ENCODE results near the gene FNBP1. TPM values are rescaled to one million over a fixed set of nuclear protein-coding genes. Genes with fewer than 3 reads are reported as not detected.
A peak's percentile ranks its signal among the peaks of the same experiment; 100 is the strongest.

FNBP1 gene
- total RNA-seq, 1 donor from 2014 or later: 47.1 TPM

- Histone ChIP-seq H3K27ac (no peak overlapping the region), H3K9me3 (no peaks in the 10 kb centered on the region), H3K36me3 (no peaks in the 10 kb centered on the region), H3K4me3 (no peak overlapping the region), H3K4me1 (peaks cover 41% of the 10 kb centered on the region), H3K27me3 (no peaks in the 10 kb centered on the region)
- no peak for TF ChIP-seq POLR2AphosphoS5 (IDR thresholded peaks at IDR 0.05; ENCODE audit: insufficient read depth in 1 of 2, low read depth in 1 of 2)
- TF ChIP-seq POLR2A (IDR thresholded peaks at IDR 0.05): no peak
- TF ChIP-seq CTCF (IDR thresholded peaks at IDR 0.05): no peak
- intact Hi-C loops (cut with DNase I): no loop called here
- no peak for DNase-seq (ENCODE audit: extremely low spot score in 2 of 2)
Observed at GRCh38 chr9:130049431-130050210, 6.6 kb upstream of the FNBP1 start.

- intact Hi-C loops (cut with DNase I): no loop called here
- Histone ChIP-seq H3K9me3 (no peaks in the 10 kb centered on the region), H3K27me3 (no peaks in the 10 kb centered on the region), H3K36me3 (no peaks in the 10 kb centered on the region), H3K27ac (no peak overlapping the region), H3K4me1 (peaks cover 27% of the 10 kb centered on the region), H3K4me3 (no peak overlapping the region)
- TF ChIP-seq CTCF (IDR thresholded peaks at IDR 0.05) (no peak), POLR2A (IDR thresholded peaks at IDR 0.05) (no peak), POLR2AphosphoS5 (IDR thresholded peaks at IDR 0.05; ENCODE audit: insufficient read depth in 1 of 2, low read depth in 1 of 2) (no peak)
- no peak for DNase-seq (ENCODE audit: extremely low spot score in 2 of 2)
Observed at GRCh38 chr9:130045725-130046450, 2.9 kb upstream of the FNBP1 start.

- H3K36me3 ChIP-seq: no peaks in the 10 kb centered on the region
- H3K9me3 ChIP-seq: no peaks in the 10 kb centered on the region
- peak in 1 of 2 donors; percentile 89 for DNase-seq (ENCODE audit: extremely low spot score in 2 of 2)
- H3K27ac ChIP-seq: peak overlapping the region; percentile 97
- TF ChIP-seq POLR2AphosphoS5 (IDR thresholded peaks at IDR 0.05; ENCODE audit: insufficient read depth in 1 of 2, low read depth in 1 of 2) (peak in 1 of 2 donors; percentile 26), POLR2A (IDR thresholded peaks at IDR 0.05) (no peak), CTCF (IDR thresholded peaks at IDR 0.05) (no peak)
- intact Hi-C loops (cut with DNase I): loop anchor here (1.0 kb wide), 1 partner anchor 159 kb away; no protein-coding TSS in a partner anchor
- H3K27me3 ChIP-seq: no peaks in the 10 kb centered on the region
- H3K4me3 ChIP-seq: peak overlapping the region; percentile 89 to 92
- peaks cover 44% of the 10 kb centered on the region for H3K4me1 ChIP-seq
Observed at GRCh38 chr9:130043654-130044623, 950 bp upstream of the FNBP1 start.

GRCh38 chr9:130042406-130042884 is 544 bp downstream of the FNBP1 start:
- Histone ChIP-seq H3K36me3 (no peaks in the 10 kb centered on the region), H3K4me3 (peak overlapping the region; percentile 89 to 92), H3K4me1 (peaks cover 44% of the 10 kb centered on the region), H3K9me3 (no peaks in the 10 kb centered on the region), H3K27ac (peak overlapping the region; percentile 97), H3K27me3 (no peaks in the 10 kb centered on the region)
- no peak for DNase-seq (ENCODE audit: extremely low spot score in 2 of 2)
- no peak for TF ChIP-seq CTCF (IDR thresholded peaks at IDR 0.05)
- no peak for TF ChIP-seq POLR2A (IDR thresholded peaks at IDR 0.05)
- intact Hi-C loops (cut with DNase I): no loop called here

Measured in vagina (tissue), 2 donors.